HepG2 (cell line): ENCODE results near the gene KLHL5. TPM values are rescaled to one million over a fixed set of nuclear protein-coding genes. Genes with fewer than 3 reads are reported as not detected.

Experiments used
- GRHL1 ChIP-seq: sonication (generic); formaldehyde crosslinking; conservative IDR thresholded peaks from 2 replicates; pipeline ENCODE4 v1.8.0; 2022; ENCODE audit warnings: missing genetic modification reagents
- IRF1 ChIP-seq: sonication (generic); formaldehyde crosslinking; IDR thresholded peaks from 2 replicates; pipeline ENCODE4 v1.4.0; 2020; ENCODE audit warnings: low read depth, mild to moderate bottlenecking, missing genetic modification reagents
- NR2F2 ChIP-seq: IDR thresholded peaks from 2 replicates; pipeline ENCODE4 v1.6.1; 2012; ENCODE audit warnings: low read depth, inconsistent platforms, borderline replicate concordance
- TFDP1 ChIP-seq: IDR thresholded peaks from 2 replicates; pipeline ENCODE4 v1.6.1; 2016; ENCODE audit warnings: missing compliant biosample characterization, missing genetic modification reagents, borderline replicate concordance
- ZNF124 ChIP-seq: sonication (generic); formaldehyde crosslinking; IDR thresholded peaks from 2 replicates; pipeline ENCODE4 v1.4.0; 2020; ENCODE audit warnings: missing genetic modification reagents
- ZNF407 ChIP-seq: sonication (generic); formaldehyde crosslinking; IDR thresholded peaks from one replicate; pipeline ENCODE4 v1.5.1; 2020; ENCODE audit warnings: mild to moderate bottlenecking, missing genetic modification reagents; ENCODE audit errors: not compliant biosample characterization
- ZNF672 ChIP-seq: sonication (generic); formaldehyde crosslinking; IDR thresholded peaks from 2 replicates; pipeline ENCODE4 v1.8.1; 2022; ENCODE audit warnings: missing genetic modification reagents
- polyA plus RNA-seq, 8 experiments: library from polyadenylated mRNA; depleted of rRNA in 3 of 8; stranded (reverse) in 7 of 8; unstranded in 1 of 8; fragments of >200 nt; fragmentation: Illumina TruSeq in 4 of 8; extraction: Trizol in 4 of 8; gene quantifications; 2 replicates each; pipeline versions ENCODE4 v1.2.1 to v1.2.3, GENCODE V29; 2011 to 2016; ENCODE audit warnings: low read depth in 4 of 8, missing spikeins in 1 of 8, mixed read lengths in 1 of 8; ENCODE audit not compliant: insufficient read depth in 1 of 8
- total RNA-seq, 5 experiments: library from RNA; depleted of rRNA; stranded (reverse); fragments of >200 nt; fragmentation: Illumina TruSeq; extraction: Trizol; gene quantifications; 2 replicates each; pipeline ENCODE4 v1.2.3, GENCODE V29; 2016; ENCODE audit warnings: low read depth in 1 of 5

KLHL5 gene
- total and polyA plus RNA-seq, 2 of the 13 experiments (the other 11 are each of a cell fraction or from before 2014, with no cell fraction given) = 36.2 to 38.7 TPM

- TF ChIP-seq ZNF407 (CRISPR knock-in tag) (no peak), ZNF672 (CRISPR knock-in tag) (no peak), NR2F2 (no peak), IRF1 (no peak), GRHL1 (CRISPR knock-in tag) (no peak), ZNF124 (no peak), TFDP1 (CRISPR knock-in tag) (no peak)
- TF ChIP-seq, all 625 proteins: peak for 0
Measured at GRCh38 chr4:39022241-39022640, 39.8 kb upstream of the KLHL5 start (continued).
